ENCODE data around the gene PROSER2.

PROSER2 gene

GRCh38 chr10:11824376-11824775 is 1.2 kb downstream of the PROSER2 start:
- Histone ChIP-seq H3K9ac (ENCODE audit: low read length) (peak overlapping the region; percentile 82), H3K4me3 (ENCODE audit: low read length) (peak overlapping the region; percentile 85), H3K9me3 (ENCODE audit: control insufficient read depth, low read length) (no peaks in the 10 kb centered on the region), H3K4me1 (ENCODE audit: control insufficient read depth, insufficient read depth, low read length) (peaks cover 17% of the 10 kb centered on the region), H3K36me3 (ENCODE audit: control insufficient read depth, insufficient read depth, low read length, severe bottlenecking) (no peaks in the 10 kb centered on the region), H3K27me3 (replicated peaks; ENCODE audit: control insufficient read depth, insufficient read depth, low read length) (no peaks in the 10 kb centered on the region)
- DNase-seq (ENCODE audit: low read depth): peak; percentile 11

GRCh38 chr10:11824825-11825224 is 1.7 kb downstream of the PROSER2 start:
- Histone ChIP-seq H3K9ac (ENCODE audit: low read length) (no peak overlapping the region), H3K36me3 (ENCODE audit: control insufficient read depth, insufficient read depth, low read length, severe bottlenecking) (no peaks in the 10 kb centered on the region), H3K27me3 (replicated peaks; ENCODE audit: control insufficient read depth, insufficient read depth, low read length) (no peaks in the 10 kb centered on the region), H3K9me3 (ENCODE audit: control insufficient read depth, low read length) (no peaks in the 10 kb centered on the region), H3K4me3 (ENCODE audit: low read length) (peak overlapping the region; percentile 85), H3K4me1 (ENCODE audit: control insufficient read depth, insufficient read depth, low read length) (peaks cover 17% of the 10 kb centered on the region)
- DNase-seq (ENCODE audit: low read depth): no peak

- peak overlapping the region; percentile 33 for H3K4me3 ChIP-seq (ENCODE audit: low read length)
Observed at GRCh38 chr10:11825796-11826414, 2.7 kb downstream of the PROSER2 start.

GRCh38 chr10:11827006-11827405 is 3.9 kb downstream of the PROSER2 start:
- no peak for DNase-seq (ENCODE audit: low read depth)
- Histone ChIP-seq H3K4me3 (ENCODE audit: low read length) (no peak overlapping the region), H3K4me1 (ENCODE audit: control insufficient read depth, insufficient read depth, low read length) (peaks cover 28% of the 10 kb centered on the region), H3K9ac (ENCODE audit: low read length) (no peak overlapping the region), H3K36me3 (ENCODE audit: control insufficient read depth, insufficient read depth, low read length, severe bottlenecking) (no peaks in the 10 kb centered on the region), H3K27me3 (replicated peaks; ENCODE audit: control insufficient read depth, insufficient read depth, low read length) (no peaks in the 10 kb centered on the region), H3K9me3 (ENCODE audit: control insufficient read depth, low read length) (no peaks in the 10 kb centered on the region)

More at GRCh38 chr10:11825796-11826414, 2.7 kb downstream of the PROSER2 start:
- peak; percentile 12 for DNase-seq (ENCODE audit: low read depth)
- Histone ChIP-seq H3K9me3 (ENCODE audit: control insufficient read depth, low read length) (no peaks in the 10 kb centered on the region), H3K9ac (ENCODE audit: low read length) (no peak overlapping the region), H3K4me1 (ENCODE audit: control insufficient read depth, insufficient read depth, low read length) (peaks cover 19% of the 10 kb centered on the region), H3K36me3 (ENCODE audit: control insufficient read depth, insufficient read depth, low read length, severe bottlenecking) (no peaks in the 10 kb centered on the region), H3K27me3 (replicated peaks; ENCODE audit: control insufficient read depth, insufficient read depth, low read length) (no peaks in the 10 kb centered on the region)

GRCh38 chr10:11827414-11827813 is 4.3 kb downstream of the PROSER2 start:
- no peak for DNase-seq (ENCODE audit: low read depth)
- peaks cover 32% of the 10 kb centered on the region for H3K4me1 ChIP-seq (ENCODE audit: control insufficient read depth, insufficient read depth, low read length)
- H3K4me3 ChIP-seq (ENCODE audit: low read length): no peak overlapping the region
- H3K9ac ChIP-seq (ENCODE audit: low read length): no peak overlapping the region
- no peaks in the 10 kb centered on the region for H3K27me3 ChIP-seq (replicated peaks; ENCODE audit: control insufficient read depth, insufficient read depth, low read length)
- no peaks in the 10 kb centered on the region for H3K36me3 ChIP-seq (ENCODE audit: control insufficient read depth, insufficient read depth, low read length, severe bottlenecking)
- no peaks in the 10 kb centered on the region for H3K9me3 ChIP-seq (ENCODE audit: control insufficient read depth, low read length)

GRCh38 chr10:11828682-11829284 is 5.6 kb downstream of the PROSER2 start:
- no peaks in the 10 kb centered on the region for H3K36me3 ChIP-seq (ENCODE audit: control insufficient read depth, insufficient read depth, low read length, severe bottlenecking)
- H3K9me3 ChIP-seq (ENCODE audit: control insufficient read depth, low read length): no peaks in the 10 kb centered on the region
- no peak overlapping the region for H3K4me3 ChIP-seq (ENCODE audit: low read length)
- H3K9ac ChIP-seq (ENCODE audit: low read length): no peak overlapping the region
- no peak for DNase-seq (ENCODE audit: low read depth)
- H3K27me3 ChIP-seq (replicated peaks; ENCODE audit: control insufficient read depth, insufficient read depth, low read length): no peaks in the 10 kb centered on the region
- peaks cover 34% of the 10 kb centered on the region for H3K4me1 ChIP-seq (ENCODE audit: control insufficient read depth, insufficient read depth, low read length)

- Histone ChIP-seq H3K9me3 (ENCODE audit: control insufficient read depth, low read length) (no peaks in the 10 kb centered on the region), H3K4me3 (ENCODE audit: low read length) (no peak overlapping the region), H3K4me1 (ENCODE audit: control insufficient read depth, insufficient read depth, low read length) (peaks cover 17% of the 10 kb centered on the region), H3K27me3 (replicated peaks; ENCODE audit: control insufficient read depth, insufficient read depth, low read length) (no peaks in the 10 kb centered on the region), H3K9ac (ENCODE audit: low read length) (peak overlapping the region; percentile 58), H3K36me3 (ENCODE audit: control insufficient read depth, insufficient read depth, low read length, severe bottlenecking) (no peaks in the 10 kb centered on the region)
- DNase-seq (ENCODE audit: low read depth): no peak
Observed at GRCh38 chr10:11830836-11831519, 7.8 kb downstream of the PROSER2 start.

- no peaks in the 10 kb centered on the region for H3K36me3 ChIP-seq (ENCODE audit: control insufficient read depth, insufficient read depth, low read length, severe bottlenecking)
- no peaks in the 10 kb centered on the region for H3K27me3 ChIP-seq (replicated peaks; ENCODE audit: control insufficient read depth, insufficient read depth, low read length)
- H3K4me3 ChIP-seq (ENCODE audit: low read length): no peak overlapping the region
- no peaks in the 10 kb centered on the region for H3K9me3 ChIP-seq (ENCODE audit: control insufficient read depth, low read length)
- peak; percentile 46 for DNase-seq (ENCODE audit: low read depth)
- peak overlapping the region; percentile 58 for H3K9ac ChIP-seq (ENCODE audit: low read length)
- H3K4me1 ChIP-seq (ENCODE audit: control insufficient read depth, insufficient read depth, low read length): peaks cover 17% of the 10 kb centered on the region
Observed at GRCh38 chr10:11831520-11831951, 8.4 kb downstream of the PROSER2 start.

- H3K36me3 ChIP-seq (ENCODE audit: control insufficient read depth, insufficient read depth, low read length, severe bottlenecking): no peaks in the 10 kb centered on the region
- peak; percentile 32 for DNase-seq (ENCODE audit: low read depth)
- H3K4me3 ChIP-seq (ENCODE audit: low read length): no peak overlapping the region
- H3K27me3 ChIP-seq (replicated peaks; ENCODE audit: control insufficient read depth, insufficient read depth, low read length): no peaks in the 10 kb centered on the region
- H3K4me1 ChIP-seq (ENCODE audit: control insufficient read depth, insufficient read depth, low read length): peaks cover 17% of the 10 kb centered on the region
- no peaks in the 10 kb centered on the region for H3K9me3 ChIP-seq (ENCODE audit: control insufficient read depth, low read length)
- H3K9ac ChIP-seq (ENCODE audit: low read length): peak overlapping the region; percentile 17
Observed at GRCh38 chr10:11832042-11832441, 8.9 kb downstream of the PROSER2 start.

GRCh38 chr10:11835061-11835460 is 11.9 kb downstream of the PROSER2 start:
- Histone ChIP-seq H3K9ac (ENCODE audit: low read length) (no peak overlapping the region), H3K9me3 (ENCODE audit: control insufficient read depth, low read length) (no peaks in the 10 kb centered on the region), H3K4me3 (ENCODE audit: low read length) (no peak overlapping the region), H3K36me3 (ENCODE audit: control insufficient read depth, insufficient read depth, low read length, severe bottlenecking) (no peaks in the 10 kb centered on the region), H3K27me3 (replicated peaks; ENCODE audit: control insufficient read depth, insufficient read depth, low read length) (no peaks in the 10 kb centered on the region), H3K4me1 (ENCODE audit: control insufficient read depth, insufficient read depth, low read length) (peaks cover 17% of the 10 kb centered on the region)
- no peak for DNase-seq (ENCODE audit: low read depth)

GRCh38 chr10:11835704-11836103 is 12.5 kb downstream of the PROSER2 start:
- Histone ChIP-seq H3K4me1 (ENCODE audit: control insufficient read depth, insufficient read depth, low read length) (peaks cover 17% of the 10 kb centered on the region), H3K27me3 (replicated peaks; ENCODE audit: control insufficient read depth, insufficient read depth, low read length) (no peaks in the 10 kb centered on the region)
- DNase-seq (ENCODE audit: low read depth): no peak

More at GRCh38 chr10:11835704-11836103, 12.5 kb downstream of the PROSER2 start:
- H3K9me3 ChIP-seq (ENCODE audit: control insufficient read depth, low read length): no peaks in the 10 kb centered on the region
- H3K9ac ChIP-seq (ENCODE audit: low read length): no peak overlapping the region
- no peaks in the 10 kb centered on the region for H3K36me3 ChIP-seq (ENCODE audit: control insufficient read depth, insufficient read depth, low read length, severe bottlenecking)
- no peak overlapping the region for H3K4me3 ChIP-seq (ENCODE audit: low read length)
